VCaP (cell line): ENCODE measurements around the gene CRYGA.

ENCODE experiments used
- H3K27ac ChIP-seq: fragments of 450-650 bp; 2 replicates; pipeline ENCODE4 v1.5.1; 2017
- TF ChIP-seq, protein P1 (sequence below): fragments of 450-650 bp; conservative IDR thresholded peaks from 2 replicates; pipeline ENCODE4 v1.5.1; 2017; ENCODE audit warnings: mild to moderate bottlenecking, moderate library complexity

CRYGA gene

DNA sequence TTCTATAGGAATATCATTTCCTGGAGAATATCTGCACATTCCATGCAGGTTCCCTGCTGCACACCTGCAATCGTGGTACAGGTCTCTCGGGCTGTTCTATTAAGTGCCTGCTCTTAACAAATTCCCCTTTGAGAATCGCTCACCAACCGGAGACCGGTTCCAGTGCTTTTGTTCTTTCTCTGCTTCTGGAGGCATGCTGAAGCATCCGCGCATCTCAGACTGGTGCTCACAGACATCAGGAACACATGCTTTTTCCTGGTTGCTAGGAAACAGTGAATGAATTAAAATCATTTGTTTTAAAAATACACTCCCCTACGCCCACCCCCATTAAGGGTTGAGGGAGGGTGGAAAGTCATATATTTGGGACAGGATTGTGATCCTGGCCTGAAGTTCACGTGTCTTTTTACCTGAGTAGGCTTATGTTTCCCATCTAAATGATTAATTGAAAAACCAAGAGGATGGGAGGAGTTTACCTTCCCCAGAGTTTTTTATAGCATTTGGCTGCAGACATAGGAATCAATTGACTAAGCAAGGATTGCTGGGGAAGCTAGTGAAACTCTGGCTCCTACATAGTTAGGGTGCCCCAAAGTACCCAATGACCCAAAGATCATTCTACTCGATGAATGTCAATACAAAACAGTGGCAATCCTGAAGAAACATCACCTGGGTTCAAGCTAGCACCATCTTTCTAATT is 26.6 kb upstream of the CRYGA start, which contains the start of gene C2orf80:
TSS of gene C2orf80 (minus strand) at position 221 of the 694 bp plus-strand sequence. CDS start 3,044 bp downstream, outside the sequence.
- peak within 1 kb of the TSS; percentile 60 for H3K27ac ChIP-seq
- TF ChIP-seq, protein P1, sequence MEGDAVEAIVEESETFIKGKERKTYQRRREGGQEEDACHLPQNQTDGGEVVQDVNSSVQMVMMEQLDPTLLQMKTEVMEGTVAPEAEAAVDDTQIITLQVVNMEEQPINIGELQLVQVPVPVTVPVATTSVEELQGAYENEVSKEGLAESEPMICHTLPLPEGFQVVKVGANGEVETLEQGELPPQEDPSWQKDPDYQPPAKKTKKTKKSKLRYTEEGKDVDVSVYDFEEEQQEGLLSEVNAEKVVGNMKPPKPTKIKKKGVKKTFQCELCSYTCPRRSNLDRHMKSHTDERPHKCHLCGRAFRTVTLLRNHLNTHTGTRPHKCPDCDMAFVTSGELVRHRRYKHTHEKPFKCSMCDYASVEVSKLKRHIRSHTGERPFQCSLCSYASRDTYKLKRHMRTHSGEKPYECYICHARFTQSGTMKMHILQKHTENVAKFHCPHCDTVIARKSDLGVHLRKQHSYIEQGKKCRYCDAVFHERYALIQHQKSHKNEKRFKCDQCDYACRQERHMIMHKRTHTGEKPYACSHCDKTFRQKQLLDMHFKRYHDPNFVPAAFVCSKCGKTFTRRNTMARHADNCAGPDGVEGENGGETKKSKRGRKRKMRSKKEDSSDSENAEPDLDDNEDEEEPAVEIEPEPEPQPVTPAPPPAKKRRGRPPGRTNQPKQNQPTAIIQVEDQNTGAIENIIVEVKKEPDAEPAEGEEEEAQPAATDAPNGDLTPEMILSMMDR = no peak

DNA sequence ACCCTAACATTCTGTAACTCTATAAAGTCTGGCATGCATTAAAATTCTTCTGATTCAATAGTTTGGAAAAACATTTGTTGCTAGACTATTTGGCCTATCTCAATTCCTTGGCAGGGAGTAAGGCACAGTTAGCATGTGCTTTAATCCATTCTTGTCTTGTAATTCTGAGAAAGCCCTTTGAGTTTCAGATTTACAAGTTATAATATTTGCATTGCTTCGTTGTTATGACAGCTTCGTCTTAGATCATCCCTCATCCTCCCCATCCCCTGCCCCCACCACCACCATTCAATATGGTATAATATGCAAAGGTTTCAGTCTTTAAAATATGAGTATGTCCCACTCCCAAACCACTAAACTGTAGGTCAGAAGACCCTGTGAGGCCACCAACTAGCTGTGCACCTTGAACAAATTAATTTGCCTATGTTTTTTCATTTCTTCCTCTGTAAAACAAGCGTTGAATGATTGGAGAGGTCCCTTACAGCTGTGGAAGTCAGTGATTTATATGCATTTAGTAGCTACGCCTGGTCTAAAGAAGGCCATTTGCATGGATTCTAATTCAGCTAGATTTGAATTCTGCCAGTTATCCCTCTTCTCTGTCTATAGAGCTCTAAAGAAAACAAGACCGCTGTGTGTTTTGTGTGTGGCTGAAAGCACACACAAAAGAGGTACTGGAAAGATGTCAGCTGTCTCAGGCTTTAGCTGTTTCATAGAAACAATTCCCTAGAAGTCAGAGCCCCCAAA is 25.9 kb upstream of the CRYGA start:
- TF ChIP-seq, protein P1 = no peak
- peak overlapping the region; percentile 60 for H3K27ac ChIP-seq

DNA sequence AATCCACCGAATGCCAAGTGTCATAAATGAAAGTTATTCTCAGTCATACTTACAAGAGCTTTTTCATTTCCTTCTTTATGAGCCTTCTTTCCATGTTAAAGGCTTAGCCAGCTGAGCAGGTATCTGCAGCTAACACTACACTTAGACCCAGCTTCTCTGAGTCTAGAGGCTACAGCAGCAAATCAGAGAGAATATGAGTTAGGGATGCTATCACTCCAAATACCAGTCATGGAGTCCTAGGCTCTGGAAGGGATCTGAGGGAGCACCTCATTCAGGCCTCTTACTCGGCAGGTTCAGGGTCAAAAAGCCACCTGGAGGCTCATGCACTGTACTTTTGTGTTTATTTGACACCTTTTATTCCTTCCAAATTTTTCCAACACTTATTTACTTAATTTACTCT is 23.5 kb upstream of the CRYGA start:
- no peak overlapping the region for H3K27ac ChIP-seq
- TF ChIP-seq, protein P1 = no peak

- TF ChIP-seq, protein P1 = no peak
- H3K27ac ChIP-seq = no peak overlapping the region
Measured at GRCh38 chr2:208186465-208186864, 23.1 kb upstream of the CRYGA start.

- TF ChIP-seq, protein P1 = no peak
- H3K27ac ChIP-seq = peak overlapping the region; percentile 19; the same call in 1 of the 2 replicates
Measured at GRCh38 chr2:208183972-208184705, 20.8 kb upstream of the CRYGA start.

- TF ChIP-seq, protein P1 = no peak
- H3K27ac ChIP-seq = no peak overlapping the region
Measured at GRCh38 chr2:208183526-208183925, 20.1 kb upstream of the CRYGA start.

DNA sequence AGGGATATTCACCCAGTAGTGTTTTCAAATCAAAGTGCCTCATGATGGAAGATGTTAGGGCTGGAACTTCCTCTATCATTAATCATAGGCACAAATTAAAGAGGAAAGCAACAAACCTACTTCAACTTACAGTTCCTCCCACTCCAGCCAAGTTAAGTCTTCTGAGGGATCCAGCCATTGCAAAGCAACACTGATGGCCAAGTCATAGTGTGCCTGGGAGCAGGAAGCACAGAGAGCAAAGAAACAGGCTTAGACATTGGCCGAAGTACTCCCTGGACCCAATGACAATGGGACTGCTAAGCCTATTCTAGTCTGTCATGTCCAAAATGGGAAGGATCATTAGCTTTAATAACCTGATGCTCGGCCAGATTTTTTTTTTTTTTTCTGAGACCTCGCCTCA is 19.4 kb upstream of the CRYGA start:
- H3K27ac ChIP-seq = no peak overlapping the region
- TF ChIP-seq, protein P1 = no peak
